Stimulated activated CD8-positive, alpha-beta memory T cell treated with anti-CD3 and anti-CD28 coated beads, Interleukin-2, amount 100 ng/mL, for 48 hours (primary cell): ENCODE measurements around the gene SMYD2.
"Not testable (repeated sequence)": the region's sequence is repeated elsewhere in the genome, so short reads cannot be mapped to it uniquely, and the experiment has no call there.

Experiments used
- DNase-seq, 2 donors: peaks; one replicate each; pipeline ENCODE4 v3.0.0-alpha.2; 2020; ENCODE audit warnings: low read depth in 2 of 2

SMYD2 gene

DNA sequence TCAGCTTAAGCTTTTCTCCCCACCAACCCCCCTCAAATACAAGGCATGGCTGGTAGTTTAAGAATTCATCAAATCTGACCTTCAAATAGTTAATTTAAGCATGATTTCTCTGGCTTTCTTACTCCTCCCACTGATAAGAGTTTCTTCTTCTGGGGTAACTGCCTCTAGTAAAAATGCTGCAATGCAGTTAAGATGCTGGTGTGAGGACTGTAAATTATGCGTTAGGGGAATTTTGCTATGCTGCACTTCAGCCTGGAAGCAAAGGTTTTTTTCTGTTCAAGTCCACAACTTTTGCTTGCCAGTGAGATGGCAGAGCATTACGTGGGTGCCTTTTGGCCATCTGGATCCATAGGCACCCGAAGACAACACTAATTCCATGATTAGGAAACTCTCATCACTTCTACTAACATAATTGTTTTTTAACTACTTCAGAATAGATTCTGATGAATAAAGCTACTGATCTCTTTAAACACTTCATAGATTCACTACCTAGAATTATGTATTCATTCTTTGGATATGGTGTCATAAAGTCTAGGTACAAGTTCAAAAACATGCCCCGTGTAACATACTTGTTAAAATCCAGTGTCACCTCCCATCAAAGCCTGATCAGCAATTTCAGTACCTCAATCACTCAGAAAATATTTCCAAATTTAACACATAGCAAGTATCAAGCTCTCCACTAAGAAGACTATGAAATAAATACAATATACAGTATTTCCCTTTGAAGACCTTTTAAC lies 8.8 kb upstream of the SMYD2 start:
- DNase-seq, result no peak

GRCh38 chr1:214272964-214273533 lies 7.9 kb upstream of the SMYD2 start:
- DNase-seq, result no peak

DNA sequence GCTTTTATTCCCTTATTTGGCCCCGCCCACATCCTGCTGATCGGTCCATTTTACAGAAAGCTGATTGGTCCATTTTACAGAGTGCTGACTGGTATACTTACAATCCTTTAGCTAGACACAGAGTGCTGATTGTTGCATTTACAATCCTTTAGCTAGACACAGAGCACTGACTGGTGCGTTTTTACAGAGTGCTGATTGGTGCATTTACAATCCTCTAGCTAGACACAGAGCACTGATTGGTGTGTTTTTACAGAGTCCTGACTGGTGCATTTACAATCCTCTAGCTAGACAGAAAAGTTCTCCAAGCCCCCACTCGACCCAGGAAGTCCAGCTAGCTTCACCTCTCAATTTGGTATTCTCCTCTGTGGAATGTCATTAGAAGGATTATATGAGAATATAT lies 5.3 kb upstream of the SMYD2 start:
- DNase-seq, result not testable (repeated sequence)

- no peak for DNase-seq
These were observed 4.2 kb upstream of the SMYD2 start for GRCh38 chr1:214276786-214277185.

- DNase-seq, result no peak
These were observed 3.0 kb upstream of the SMYD2 start for GRCh38 chr1:214277704-214278635.

DNA sequence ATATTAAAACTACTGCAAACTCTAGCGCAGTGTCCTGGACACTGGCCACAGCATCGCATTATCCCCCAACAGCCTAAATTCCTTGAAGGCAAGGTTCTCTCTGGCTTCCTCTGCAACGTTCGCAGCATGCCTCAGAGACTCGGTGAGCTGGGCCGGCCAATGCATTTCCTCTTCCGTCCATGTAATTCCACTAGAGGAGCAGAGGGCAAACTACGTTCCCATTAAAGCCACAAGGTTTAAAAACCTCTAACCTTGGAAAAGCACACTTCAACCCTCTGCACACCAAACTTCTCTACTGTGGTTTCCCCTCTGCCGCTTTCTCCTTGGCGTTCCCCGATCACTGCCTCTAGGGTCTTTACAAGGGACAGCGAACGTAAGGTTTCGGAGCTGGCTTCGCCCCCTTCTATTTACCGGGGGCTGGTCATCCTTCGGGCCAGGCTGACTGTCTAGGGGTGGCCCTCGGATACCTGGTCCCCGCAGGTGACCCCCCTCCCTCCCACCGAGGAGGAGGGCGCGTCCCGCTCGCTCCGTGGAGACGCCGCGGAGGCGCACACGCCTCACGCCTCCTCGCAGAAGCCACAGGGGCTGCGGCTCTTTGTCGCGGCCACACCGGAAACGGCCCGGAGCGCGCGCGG lies 456 bp upstream of the SMYD2 start:
- no peak for DNase-seq

GRCh38 chr1:214281720-214282629 lies 1.0 kb downstream of the SMYD2 start:
- no peak for DNase-seq

DNA sequence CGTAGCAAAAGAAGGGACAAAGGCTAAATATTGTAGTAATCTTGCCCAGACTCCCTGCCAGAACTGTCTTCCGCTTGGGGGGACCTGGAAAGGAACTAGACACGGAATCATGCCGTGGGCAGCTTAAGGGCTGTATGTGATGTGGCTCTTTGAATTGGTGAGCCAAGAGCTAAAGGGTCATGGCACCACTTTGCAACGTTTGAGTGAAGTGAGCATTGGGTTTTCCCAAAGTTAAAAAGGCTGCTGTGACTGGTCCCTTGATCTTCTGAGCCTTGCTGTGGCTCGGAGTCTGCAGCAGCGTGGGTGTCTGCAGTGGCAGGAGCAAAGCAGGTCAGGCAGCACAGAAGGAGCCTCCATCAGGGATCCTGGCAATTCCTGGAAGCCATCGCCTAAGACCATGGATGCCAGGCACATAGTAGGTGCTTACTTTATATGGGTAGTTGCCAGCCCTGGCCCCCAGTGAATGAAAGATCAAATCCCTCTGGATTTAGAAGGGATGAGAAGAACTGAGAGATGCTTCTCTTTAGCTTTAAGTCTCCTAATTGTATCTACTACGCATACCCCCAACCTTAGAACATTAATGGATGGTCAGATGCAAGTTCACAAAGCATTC lies 1.8 kb downstream of the SMYD2 start:
- no peak for DNase-seq

- DNase-seq, result no peak
These were observed 4.9 kb downstream of the SMYD2 start for GRCh38 chr1:214285610-214286440.

DNA sequence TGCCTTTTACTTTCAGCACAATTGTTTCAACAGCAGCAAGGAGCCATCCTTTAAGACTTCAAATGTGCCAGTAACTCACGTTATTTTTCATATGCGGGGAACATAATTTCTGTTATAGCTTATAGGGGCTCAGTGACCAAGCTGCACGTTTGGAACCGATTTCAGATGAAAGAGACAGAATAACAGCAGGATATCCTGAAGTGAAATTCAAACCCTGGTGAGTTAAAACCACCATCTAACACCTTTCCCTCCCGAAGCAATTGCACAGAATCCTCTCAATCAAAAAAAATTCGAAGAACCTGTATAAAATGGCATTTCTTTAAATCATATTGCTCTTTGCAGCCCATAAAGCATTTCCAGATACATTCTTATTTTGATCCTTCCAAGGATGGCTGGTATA lies 6.9 kb downstream of the SMYD2 start:
- DNase-seq, result no peak

- no peak for DNase-seq
These were observed 8.8 kb downstream of the SMYD2 start for GRCh38 chr1:214289574-214290272.

GRCh38 chr1:214290424-214291037 lies 9.6 kb downstream of the SMYD2 start:
- DNase-seq, result no peak

GRCh38 chr1:214292322-214292721 lies 11.4 kb downstream of the SMYD2 start:
- DNase-seq, result no peak

DNA sequence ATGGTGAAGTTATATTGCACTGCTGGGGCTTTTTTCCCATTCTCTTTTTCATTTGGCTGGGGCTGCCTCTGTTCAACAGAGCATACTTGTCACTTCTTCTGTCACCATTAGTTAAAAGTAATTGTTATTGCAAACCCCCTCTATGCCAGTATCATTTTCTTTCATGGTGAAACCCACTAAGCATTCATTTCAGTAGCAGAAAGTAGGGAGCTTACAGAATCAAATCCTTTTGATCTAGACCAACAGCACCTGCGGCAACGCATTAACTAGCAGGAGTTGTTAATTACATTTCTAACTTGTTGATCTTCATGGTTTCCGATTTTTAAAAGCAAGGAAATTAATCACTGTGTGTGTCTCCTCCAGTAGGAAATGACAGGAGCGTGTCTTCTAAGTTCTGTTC lies 15.0 kb downstream of the SMYD2 start:
- no peak for DNase-seq

GRCh38 chr1:214296860-214297745 lies 16.1 kb downstream of the SMYD2 start:
- no peak for DNase-seq

- no peak for DNase-seq
These were observed 19.3 kb downstream of the SMYD2 start for GRCh38 chr1:214300149-214300780.

DNA sequence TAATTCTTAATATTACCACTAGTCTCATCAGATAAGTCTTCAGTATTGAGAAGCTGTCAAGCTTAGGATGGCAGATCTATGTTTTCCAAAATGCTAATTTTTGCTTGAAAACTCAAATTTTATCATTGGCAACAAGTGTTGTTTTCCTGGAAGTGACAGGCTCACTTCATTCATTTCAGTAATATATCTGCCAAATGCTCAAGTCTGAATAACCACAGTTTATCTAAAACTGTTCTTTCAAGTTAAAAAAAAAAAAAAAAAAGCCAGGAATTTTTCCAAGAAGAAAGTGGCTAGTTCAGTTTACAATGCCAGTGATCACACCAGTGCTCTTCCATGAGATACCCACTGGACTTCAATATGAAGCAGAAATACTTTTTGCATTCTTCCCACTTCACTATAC lies 20.6 kb downstream of the SMYD2 start:
- DNase-seq, result no peak
